Stimulated activated CD4-positive, alpha-beta T cell treated with anti-CD3 and anti-CD28 coated beads, Interleukin-2, amount 100 ng/mL, for 48 hours (primary cell): ENCODE results near the gene TMIGD3.
A peak's percentile ranks its signal among the peaks of the same experiment; 100 is the strongest.

Experiments
- DNase-seq, 2 donors: peaks; one replicate each; pipeline ENCODE4 v3.0.0-alpha.2; 2020

The TMIGD3 gene

DNA sequence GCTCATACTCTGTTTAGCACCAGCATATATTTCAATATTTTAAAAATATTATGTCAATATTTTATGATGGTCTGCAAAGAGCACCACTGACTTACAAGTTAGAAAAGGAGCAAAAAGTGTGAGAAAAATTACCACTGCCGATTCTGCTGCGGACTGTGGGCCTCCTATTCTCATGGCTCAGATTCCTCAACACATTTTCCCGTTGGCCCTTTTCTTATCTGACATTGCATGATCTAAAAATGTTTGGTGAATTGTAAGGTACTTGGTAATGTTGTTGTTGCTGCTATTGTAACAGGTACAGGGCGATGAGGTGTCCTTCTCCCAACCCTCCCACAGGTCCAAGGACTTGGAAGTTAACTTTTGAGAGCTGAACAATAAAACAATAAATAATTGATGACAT is 28.9 kb downstream of the TMIGD3 start:
- DNase-seq = no peak

DNA sequence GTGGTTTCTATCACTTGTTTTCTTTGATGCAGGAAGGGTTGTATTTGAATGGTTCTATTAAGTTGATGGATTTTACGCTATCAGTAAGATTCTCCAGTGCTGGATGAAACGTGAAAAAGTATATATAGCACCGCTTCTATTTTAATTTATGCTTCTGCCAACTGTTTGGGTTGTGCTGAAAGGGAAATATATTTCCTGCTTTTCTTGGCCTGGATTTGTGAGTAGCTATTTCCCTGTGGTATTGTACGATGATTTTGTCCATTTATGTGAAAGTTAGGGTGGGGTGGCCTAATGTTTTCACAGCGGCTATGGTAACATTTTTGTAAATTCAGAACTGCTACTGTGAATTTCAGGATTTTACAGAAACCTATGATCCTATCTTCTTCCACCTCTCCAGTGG is 29.3 kb downstream of the TMIGD3 start:
- DNase-seq = no peak

DNA sequence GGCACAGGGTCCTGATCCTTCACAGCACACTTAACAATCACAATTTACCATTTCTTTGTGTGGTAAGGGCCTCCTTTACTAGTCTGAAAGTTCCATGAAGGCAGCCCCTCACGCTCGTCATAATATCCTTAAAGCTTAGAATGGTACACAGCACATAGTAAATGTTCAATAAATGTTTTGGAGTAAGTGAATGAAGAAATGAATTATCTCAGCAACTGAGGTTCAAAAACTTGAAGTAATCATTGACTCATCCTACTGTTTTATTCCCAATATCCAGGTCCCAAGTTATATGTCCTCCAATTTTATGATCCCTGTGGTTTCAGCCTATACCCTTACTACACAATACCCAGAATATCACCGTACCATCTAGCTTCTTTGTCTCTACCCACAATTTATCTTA is 31.9 kb downstream of the TMIGD3 start:
- no peak for DNase-seq

DNA sequence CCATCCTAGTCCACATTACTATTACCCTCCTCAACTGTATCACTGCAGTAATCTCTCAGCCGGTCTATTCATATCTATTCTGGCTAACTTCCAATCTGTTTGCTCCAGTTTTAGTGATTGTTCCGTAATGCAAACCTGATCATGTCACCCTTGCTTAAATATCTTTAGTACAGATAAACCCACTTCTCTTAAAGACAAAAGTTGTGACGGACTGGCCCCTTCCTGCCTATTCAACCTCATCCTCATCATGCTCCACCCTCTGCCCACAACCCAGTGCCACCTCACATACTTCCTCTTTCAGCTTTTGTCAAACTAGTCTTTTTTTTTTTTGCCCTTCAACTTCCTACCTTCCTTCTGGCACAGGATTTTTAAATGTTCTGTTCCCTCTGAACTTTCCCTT is 32.4 kb downstream of the TMIGD3 start:
- no peak for DNase-seq

DNA sequence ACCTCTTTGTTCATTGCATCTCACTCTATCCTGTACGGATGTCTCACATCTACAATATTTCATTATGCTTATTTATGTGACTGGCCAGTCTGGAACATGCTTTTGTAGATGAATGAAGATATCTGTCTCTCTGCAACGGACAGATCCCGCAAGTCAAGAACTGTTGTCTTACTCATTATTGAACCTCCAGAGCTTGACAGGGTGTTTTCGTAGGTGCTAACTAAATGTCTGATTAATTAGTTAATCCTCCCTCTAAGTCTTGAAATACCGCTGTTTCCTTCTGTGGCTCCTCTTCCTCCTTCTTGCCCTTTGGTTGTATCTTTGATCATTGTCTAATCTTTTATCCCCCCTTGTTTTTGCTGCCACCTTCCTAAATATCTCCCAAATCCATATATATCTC is 32.8 kb downstream of the TMIGD3 start:
- no peak for DNase-seq

DNA sequence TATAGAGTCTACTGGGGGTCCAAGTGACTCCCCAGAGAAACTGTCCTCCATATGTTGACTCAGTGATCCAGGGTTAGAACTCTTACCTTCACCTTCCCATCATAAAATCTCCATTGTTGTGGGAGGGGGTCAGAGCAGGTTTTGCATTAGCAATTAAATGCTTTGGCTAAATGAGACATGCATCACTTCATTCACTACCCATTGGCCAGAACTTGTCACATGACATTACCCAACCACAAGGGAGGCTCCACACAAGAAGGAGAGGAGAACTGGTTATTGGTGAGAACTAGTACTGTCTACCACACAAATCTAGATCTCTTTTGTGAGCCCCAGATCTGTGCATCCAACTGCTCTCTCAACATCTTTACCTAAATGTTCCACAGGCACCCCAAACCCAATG is 33.9 kb downstream of the TMIGD3 start:
- no peak for DNase-seq

DNA sequence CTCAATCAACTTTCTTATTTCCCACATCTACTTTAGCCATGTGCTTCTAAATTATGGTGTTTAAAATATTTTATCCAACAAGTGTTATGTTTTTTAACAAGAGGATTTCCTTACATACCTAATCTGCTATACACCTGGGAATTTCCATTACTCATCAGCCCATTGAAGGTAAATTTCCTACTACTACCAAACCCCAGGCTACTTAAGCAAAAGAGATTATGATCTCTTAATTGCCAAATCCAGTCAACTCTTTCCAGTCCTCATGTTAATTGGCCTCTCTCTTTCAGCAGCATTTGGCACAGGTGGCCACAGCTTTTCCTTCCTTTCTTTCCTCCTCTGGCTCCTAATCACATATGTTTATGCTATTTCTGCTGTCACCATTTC is 34.7 kb downstream of the TMIGD3 start:
- no peak for DNase-seq

DNA sequence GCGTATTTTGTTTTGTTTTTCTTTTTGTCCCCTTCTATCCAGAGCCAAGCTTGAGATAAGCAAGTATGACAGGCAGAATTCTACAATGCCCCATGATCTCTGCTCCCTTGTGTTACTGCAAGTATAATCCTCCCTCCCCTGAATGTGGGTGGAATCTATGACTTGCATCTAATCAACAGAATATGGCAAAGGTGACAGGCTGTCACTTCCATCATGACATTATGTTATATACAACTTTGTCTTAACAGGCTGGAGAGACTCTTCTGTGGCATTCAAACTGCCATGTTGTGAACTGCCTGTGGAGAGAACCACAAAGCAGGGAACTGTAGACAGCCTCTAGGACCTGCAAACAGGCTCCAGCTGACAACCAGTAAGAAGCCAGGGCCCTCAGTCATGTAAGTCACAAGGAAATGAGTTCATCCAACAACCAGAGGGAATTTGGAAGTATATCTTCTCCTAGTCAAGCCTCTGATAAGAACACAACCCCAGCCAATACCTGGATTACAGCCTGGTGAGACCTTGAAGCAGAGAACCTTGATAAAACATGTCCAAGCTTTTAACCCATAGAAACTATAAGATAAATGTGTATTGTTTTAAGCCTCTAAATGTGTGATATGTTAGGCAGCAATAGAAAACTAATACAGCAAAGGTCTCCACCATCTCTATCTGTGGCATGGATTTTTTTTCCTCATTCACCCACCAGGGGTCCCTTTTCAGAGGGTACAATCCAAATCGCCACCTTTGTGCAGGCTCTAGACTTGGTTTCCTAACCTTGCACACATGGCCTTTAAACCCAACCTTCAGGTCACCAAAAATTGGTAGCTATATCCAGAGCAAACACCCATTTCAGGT is 35.3 kb downstream of the TMIGD3 start:
- DNase-seq = no peak

DNA sequence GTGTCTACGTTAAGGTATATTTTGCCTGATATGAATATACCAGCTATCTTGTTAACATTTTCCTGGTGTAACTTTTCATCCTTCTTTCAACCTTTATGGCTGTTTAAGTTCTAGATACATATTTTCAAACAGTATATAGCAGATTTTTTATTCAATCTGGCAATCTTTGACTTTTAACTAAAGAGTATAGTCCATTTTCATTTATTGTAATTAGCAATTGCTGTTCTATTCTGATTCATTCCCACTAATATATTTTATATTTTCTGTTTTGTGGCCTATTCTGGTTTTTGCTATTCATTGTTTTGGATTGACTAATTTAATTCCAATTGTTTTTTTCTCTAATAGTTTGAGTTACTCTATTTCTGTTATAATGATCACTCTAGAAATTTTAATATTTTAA is 37.0 kb downstream of the TMIGD3 start:
- DNase-seq = no peak

DNA sequence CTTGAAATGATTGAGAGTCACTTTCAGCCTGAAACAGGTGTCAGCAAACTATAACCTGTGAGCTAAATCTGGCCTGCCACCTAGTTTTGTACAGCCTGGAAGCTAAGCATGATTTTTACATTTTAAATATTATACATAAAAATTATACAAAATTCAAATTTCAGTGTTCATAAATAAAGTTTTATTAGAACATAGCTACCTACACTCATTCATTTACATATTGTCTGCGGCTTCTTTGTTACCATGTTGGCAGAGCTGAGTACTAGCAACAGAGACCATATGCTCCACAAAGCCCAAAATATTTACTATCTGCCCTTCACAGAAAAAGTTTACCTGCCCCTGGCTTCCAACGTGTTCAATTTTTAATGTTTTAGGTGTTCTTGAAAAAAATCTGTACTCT is 37.7 kb downstream of the TMIGD3 start:
- no peak for DNase-seq

DNA sequence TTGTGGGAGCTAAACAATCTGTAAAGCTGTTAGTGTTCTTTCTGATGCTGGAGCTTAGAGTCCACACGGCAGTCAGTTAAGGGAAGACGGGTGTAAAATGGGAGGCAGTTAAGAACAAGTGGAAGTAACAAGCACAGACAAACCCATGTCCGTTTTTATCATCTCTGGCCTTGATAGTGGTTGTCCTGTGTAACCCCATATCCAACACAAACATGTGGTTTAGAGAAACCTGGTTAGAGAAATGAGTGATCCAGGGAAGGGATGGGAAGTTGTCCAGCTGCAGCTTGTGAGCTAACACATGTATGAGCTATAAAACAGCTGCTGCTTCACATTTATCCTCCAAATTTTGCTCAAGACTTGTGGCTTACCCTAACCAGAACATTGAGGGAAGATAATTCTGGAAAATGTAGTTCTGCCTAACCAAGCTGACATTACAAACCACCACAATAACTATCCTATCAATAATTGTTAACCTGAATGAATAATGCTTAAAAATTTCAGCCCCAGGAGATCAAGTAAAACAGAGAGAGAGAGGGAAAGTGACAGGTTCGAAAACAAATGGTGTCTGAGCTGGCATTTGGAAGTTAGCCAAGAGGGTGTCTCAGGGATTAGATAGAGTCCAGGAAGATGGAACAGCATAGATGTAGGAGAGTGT is 40.3 kb downstream of the TMIGD3 start:
- no peak for DNase-seq

DNA sequence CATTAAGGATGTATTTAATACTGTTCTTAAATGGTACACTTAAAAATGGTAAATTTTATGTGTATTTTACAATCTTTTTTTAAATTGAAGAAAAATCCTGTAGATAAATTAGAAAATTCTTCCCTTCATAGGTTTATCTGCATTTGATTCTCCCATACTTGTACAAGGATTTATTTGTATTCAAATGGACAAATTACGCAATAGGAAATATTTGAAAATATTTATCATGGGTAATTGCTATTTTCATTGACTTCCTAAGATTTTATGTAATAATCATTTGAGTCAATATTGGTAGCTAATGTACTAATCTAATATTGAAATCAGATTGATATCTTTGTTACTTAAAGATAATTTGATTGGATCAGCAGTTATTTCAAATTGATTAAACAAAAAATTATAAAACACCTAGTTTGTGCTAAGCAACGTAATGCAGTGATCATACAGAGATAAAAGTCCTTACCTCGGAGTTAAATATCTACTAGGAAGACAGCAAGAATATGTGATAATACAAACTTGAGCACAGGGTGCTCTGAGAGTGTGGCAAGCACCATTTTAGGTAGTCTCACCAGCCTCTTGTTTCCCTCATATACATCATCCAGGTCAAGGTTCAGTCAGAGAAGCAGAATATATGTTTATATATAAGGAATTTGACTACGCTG is 40.9 kb downstream of the TMIGD3 start:
- no peak for DNase-seq

DNA sequence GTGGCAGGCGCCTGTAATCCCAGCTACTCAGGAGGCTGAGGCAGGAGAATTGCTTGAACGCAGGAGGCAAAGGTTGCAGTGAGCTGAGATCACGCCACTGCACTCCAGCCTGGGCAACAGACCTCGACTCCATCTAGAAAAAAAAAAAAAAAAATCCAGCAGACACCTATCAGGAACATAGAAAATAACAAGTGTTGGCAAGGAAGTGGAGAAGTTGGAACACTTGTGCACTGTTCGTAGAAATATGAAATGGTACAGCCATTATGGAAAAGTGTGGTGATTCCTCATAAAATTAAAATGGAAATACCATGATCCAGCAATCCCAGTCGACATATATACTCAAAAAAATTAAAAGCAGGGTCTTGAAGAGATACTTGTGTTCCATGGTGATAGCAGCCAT is 41.7 kb downstream of the TMIGD3 start:
- no peak for DNase-seq

DNA sequence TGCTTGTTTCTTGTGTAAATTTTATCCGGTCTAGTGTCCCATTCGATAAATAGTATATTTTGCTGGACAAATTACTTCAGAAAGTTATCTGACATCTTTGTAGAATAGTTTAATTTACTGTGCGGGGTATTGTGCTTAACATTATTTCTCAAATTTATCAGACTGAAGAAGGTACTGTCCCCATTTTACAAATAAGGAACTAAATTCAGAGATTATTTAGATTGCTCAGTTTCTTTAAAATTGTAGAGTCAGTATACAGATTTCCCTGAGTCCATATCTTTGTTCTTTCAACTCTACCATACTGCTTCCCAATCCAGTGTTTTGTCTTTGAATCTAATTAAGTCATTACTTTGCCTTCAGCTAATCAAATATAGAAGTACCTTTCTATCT is 47.8 kb downstream of the TMIGD3 start:
- DNase-seq = no peak

DNA sequence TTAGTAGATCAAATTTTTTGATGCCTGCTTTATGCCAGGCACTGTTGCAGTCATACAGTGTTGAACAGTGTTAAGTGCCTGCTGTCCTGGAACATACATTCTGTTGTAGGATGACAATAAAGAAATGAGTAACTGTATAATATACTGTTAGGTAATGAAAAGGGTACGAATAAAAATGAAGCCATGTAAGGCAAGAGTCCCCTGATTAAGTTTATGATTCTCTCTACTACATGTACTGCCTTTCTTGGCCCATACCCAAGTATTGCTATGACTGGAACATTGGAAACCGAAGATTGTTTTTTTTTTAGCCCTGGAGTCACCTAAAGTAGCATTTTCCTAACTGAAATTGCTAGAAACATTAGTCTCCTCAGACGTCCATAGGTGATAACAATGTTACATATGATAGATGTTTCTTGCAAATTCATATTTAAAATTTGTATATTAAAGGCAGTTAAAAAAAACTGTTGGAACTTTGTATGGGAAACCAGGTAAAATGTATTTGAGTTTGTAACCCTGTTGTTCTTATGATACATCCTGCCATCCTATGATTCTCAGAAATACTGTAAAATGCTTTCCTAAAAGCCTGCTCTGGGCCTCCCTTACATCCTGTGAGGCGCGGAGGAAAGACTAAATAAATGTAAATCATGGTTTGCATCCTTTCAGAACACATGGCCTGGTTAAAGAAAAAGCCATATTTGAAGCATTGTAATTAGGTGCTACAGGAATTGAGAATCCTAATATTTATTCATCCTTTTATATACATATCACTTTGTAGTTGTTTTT is 48.4 kb downstream of the TMIGD3 start:
- DNase-seq = no peak

DNA sequence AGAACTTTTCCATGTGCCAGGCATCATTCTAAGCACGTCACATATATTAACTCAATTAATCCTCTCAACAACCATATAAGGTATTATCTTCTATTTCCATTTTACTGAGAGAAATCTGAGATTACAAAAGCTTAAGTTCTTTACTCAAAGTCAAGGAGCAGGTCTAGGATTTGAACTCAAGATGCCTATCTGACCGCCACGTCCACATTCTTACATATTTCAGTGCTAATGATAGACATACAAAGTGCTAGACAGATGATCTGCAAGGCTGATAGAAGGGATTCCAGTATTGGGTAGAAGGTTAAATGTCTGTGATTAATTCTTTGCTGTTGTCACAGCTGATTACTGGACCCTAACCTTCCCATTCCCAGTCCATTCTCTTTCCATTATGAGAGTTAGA is 49.7 kb downstream of the TMIGD3 start:
- DNase-seq = no peak

DNA sequence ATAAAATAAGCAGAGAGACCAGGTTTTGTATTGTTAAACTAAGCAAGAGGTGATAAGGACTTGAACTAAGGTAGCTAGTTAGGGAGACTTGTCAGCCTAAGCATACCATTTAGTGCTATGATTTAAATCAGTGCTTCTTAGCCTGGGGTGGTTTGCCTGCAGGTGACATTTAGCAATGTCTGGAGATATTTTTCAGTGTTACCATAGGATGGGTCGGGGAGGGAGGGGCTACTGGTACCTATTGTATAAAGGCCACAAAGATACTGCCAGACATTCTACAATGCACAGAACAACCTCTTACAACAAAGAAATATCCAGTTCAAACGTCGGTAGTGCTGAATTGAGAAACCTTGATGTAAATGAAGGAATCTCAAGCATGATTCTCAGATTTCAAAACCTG is 50.9 kb downstream of the TMIGD3 start:
- DNase-seq = no peak

DNA sequence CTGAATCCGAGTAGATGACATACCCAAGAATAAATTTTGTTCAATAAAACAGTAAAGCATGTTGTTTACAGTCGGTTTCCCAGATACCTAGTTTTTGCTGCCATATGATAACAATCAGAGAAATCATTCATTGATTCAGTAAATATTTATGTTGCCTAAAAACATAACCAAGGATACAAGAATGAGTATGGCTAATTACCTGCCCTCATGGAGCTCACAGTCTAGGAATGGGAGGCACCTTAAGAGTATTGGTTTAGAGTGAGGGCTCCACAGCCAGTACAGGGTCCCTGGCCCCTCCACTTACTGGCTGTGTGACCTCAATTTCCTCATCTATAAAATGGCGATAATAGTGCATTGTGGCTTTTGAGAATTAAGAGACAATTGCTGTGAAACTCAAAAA is 53.2 kb downstream of the TMIGD3 start:
- DNase-seq = no peak

DNA sequence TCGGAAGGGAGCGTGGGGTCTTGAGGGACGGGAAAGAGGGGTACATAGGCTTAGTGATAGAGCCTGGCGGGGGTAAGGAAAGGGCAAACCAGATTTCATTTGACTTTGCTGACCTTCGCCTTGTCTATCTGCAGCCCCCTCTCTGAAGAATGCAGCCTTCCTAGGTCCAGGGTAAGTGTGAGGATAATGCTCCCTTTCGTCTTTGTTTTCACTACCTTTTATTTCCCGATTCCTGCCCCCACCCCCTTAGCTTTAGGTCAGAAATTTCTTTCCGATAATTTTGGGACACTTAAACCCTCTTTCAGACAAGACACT is 53.8 kb downstream of the TMIGD3 start:
- no peak for DNase-seq

DNA sequence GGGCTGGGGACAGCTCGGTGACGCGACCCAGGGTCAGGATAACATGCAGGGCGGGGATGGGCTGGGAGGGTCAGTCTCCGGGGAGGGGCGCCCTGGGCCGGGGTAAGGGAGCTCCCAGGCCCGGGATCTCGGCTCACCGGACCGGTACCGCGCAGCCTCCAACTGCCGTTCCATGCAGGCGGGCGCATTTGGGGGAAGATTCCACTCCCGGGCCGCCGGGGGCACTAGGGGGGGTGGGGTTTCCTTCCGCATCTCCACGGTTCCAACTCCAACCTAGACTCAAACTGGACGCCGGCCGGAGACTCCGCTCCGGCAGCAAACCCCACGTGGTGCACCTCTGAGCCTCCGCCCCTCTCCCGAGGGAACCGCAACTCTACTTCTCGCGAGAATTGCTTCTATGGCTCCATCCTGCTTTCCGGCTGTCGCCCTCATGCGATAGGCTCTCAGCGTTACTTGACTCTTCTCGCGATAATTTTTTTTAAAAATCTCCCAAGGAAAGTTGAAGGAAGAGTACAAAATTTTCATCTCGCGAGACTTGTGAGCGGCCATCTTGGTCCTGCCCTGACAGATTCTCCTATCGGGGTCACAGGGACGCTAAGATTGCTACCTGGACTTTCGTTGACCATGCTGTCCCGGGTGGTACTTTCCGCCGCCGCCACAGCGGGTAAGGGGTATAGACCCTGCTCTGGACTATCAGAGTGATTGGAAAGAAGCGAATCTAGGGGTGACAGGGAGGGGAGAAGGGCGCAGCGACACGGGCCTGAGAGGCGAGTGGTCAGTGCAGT is 54.3 kb downstream of the TMIGD3 start, which contains the start of the genes ATP5PB and WDR77:
TSS of gene ATP5PB (plus strand) at position 547 of the 785 bp plus-strand sequence. CDS start at position 625, 78 bp downstream.
TSS of gene WDR77 (minus strand) at position 339 of the 785 bp plus-strand sequence. CDS start at position 252, 87 bp downstream.
- peak; percentile 76 to 77 for DNase-seq

DNA sequence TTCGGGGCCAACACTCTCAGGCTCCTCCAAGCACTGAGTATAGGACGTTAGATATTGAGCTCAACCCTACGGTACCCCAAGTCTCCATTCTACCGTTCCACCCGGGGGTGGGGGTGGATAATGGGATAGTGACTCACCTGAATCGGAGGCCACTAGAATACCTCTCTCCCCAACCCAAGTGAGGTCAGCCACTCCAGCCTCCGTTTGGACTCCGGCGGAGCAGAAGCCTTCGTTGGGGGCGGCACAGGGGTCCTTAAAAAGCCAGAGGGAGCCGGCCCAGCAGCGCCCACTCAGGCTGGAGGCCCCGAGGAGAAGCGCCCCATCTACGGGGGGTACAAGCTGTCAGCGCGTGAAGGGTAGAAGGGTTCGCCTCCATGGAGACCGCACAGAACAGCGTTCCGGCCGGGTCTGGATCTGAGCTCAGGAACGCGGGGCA is 54.9 kb downstream of the TMIGD3 start:
- DNase-seq = peak in 1 of 2 donors; percentile 29
